GM23338 (cell line): ENCODE results near the gene CELF2. TPM values are rescaled to one million over a fixed set of nuclear protein-coding genes. Genes with fewer than 3 reads are reported as not detected.

Experiments used
- ATAC-seq: fragments of 200-7000 bp; cut with Tn5 transposase; 3 replicates; pipeline ENCODE4 v1.9.1; 2020
- DNase-seq: peaks from one replicate; pipeline ENCODE4 v3.0.0-alpha.2; 2015; ENCODE audit warnings: low spot score
- H2AFZ ChIP-seq: fragments of 200-600 bp; sonication (generic); 2 replicates; pipeline ENCODE4 v1.8.0; 2016; ENCODE audit warnings: antibody characterized with exemption, mild to moderate bottlenecking, moderate library complexity
- H3F3A ChIP-seq: fragments of 200-600 bp; sonication (generic); replicated peaks from 2 replicates; pipeline ENCODE4 v1.8.0; 2017; ENCODE audit warnings: antibody characterized with exemption, mixed run types, low read depth
- H3K27ac ChIP-seq: fragments of 200-600 bp; sonication (generic); 2 replicates; pipeline ENCODE4 v1.6.1; 2016; ENCODE audit warnings: low read depth
- H3K27me3 ChIP-seq: fragments of 200-600 bp; sonication (generic); 2 replicates; pipeline ENCODE4 v1.8.0; 2016; ENCODE audit warnings: mild to moderate bottlenecking, mixed run types, moderate library complexity; ENCODE audit not compliant: insufficient read depth
- H3K36me3 ChIP-seq: fragments of 200-600 bp; sonication (generic); 2 replicates; pipeline ENCODE4 v1.8.0; 2016; ENCODE audit warnings: mild to moderate bottlenecking; ENCODE audit not compliant: insufficient read depth
- H3K4me1 ChIP-seq: fragments of 200-600 bp; sonication (generic); 2 replicates; pipeline ENCODE4 v1.8.0; 2016; ENCODE audit warnings: mild to moderate bottlenecking, moderate library complexity; ENCODE audit not compliant: insufficient read depth
- H3K4me2 ChIP-seq: fragments of 200-600 bp; sonication (generic); 2 replicates; pipeline ENCODE4 v1.7.1; 2017; ENCODE audit warnings: mixed run types
- H3K4me3 ChIP-seq: fragments of 200-600 bp; sonication (generic); 2 replicates; pipeline ENCODE4 v1.6.1; 2016; ENCODE audit warnings: mixed run types
- H3K79me2 ChIP-seq: fragments of 200-600 bp; sonication (generic); replicated peaks from 2 replicates; pipeline ENCODE4 v1.8.0; 2017; ENCODE audit warnings: mild to moderate bottlenecking; ENCODE audit not compliant: insufficient read depth
- H3K9me2 ChIP-seq: fragments of 200-600 bp; sonication (generic); 2 replicates; pipeline ENCODE4 v1.8.0; 2017; ENCODE audit not compliant: insufficient read depth
- H4K20me1 ChIP-seq: fragments of 200-600 bp; sonication (generic); replicated peaks from 2 replicates; pipeline ENCODE4 v1.8.0; 2017; ENCODE audit warnings: mild to moderate bottlenecking; ENCODE audit not compliant: insufficient read depth
- H3K27ac Mint-ChIP-seq: 2 replicates; pipeline ENCODE4 v1.8.0; 2020; ENCODE audit warnings: inconsistent platforms, mild to moderate bottlenecking, moderate library complexity, mixed read lengths
- H3K27me3 Mint-ChIP-seq: 3 replicates; pipeline ENCODE4 v1.8.0; 2022; ENCODE audit warnings: low read depth, mild to moderate bottlenecking, moderate library complexity, mixed read lengths, inconsistent platforms; ENCODE audit not compliant: insufficient read depth, poor library complexity
- H3K36me3 Mint-ChIP-seq: 3 replicates; pipeline ENCODE4 v1.8.0; 2021; ENCODE audit warnings: low read depth, mild to moderate bottlenecking, inconsistent platforms, moderate library complexity, mixed read lengths
- H3K4me1 Mint-ChIP-seq: 3 replicates; pipeline ENCODE4 v1.8.0; 2020; ENCODE audit warnings: mild to moderate bottlenecking, inconsistent platforms, mixed read lengths
- H3K4me3 Mint-ChIP-seq: 3 replicates; pipeline ENCODE4 v1.8.0; 2021; ENCODE audit warnings: moderate library complexity, mild to moderate bottlenecking, inconsistent platforms, mixed read lengths
- H3K9me3 Mint-ChIP-seq: 3 replicates; pipeline ENCODE4 v1.8.0; 2020; ENCODE audit warnings: moderate library complexity, mild to moderate bottlenecking, inconsistent platforms, mixed read lengths
- EZH2 ChIP-seq: fragments of 200-600 bp; sonication (generic); IDR thresholded peaks from one replicate; pipeline ENCODE4 v1.8.0; 2017; ENCODE audit warnings: antibody characterized with exemption, mild to moderate bottlenecking, low read depth; ENCODE audit not compliant: unreplicated experiment
- EZH2phosphoT487 ChIP-seq: fragments of 200-600 bp; sonication (generic); IDR thresholded peaks from one replicate; pipeline ENCODE4 v1.8.1; 2018; ENCODE audit warnings: antibody characterized with exemption; ENCODE audit not compliant: unreplicated experiment
- JUNB ChIP-seq: IDR thresholded peaks from one replicate; pipeline ENCODE4 v1.6.1; 2016; ENCODE audit warnings: antibody characterized with exemption; ENCODE audit not compliant: unreplicated experiment
- NANOG ChIP-seq: IDR thresholded peaks from 2 replicates; pipeline ENCODE4 v1.6.1; 2016; ENCODE audit warnings: antibody characterized with exemption, borderline replicate concordance
- STAT1 ChIP-seq: IDR thresholded peaks from one replicate; pipeline ENCODE4 v1.6.1; 2016; ENCODE audit warnings: antibody characterized with exemption; ENCODE audit not compliant: unreplicated experiment
- ZNF331 ChIP-seq: fragments of 250-450 bp; sonication (Bioruptor Pico); IDR thresholded peaks from 2 replicates; pipeline ENCODE4 v1.5.0; 2020; ENCODE audit warnings: low read depth, mild to moderate bottlenecking, moderate library complexity
- ZNF462 ChIP-seq: fragments of 250-450 bp; sonication (Bioruptor Pico); IDR thresholded peaks from 2 replicates; pipeline ENCODE4 v1.5.0; 2020; ENCODE audit warnings: mild to moderate bottlenecking, moderate library complexity
- polyA plus RNA-seq: library from polyadenylated mRNA; unstranded; fragments of >200 nt; fragmentation: Nextera tagmentation; extraction: Ambion mirVana; gene quantifications from 2 replicates; pipeline ENCODE4 v1.2.1, GENCODE V29; 2016
- total RNA-seq: library from RNA; depleted of rRNA; stranded (reverse); fragments of >200 nt; shearing (Covaris generic); gene quantifications from 2 replicates; pipeline ENCODE4 v1.2.3, GENCODE V29; 2014
- TF ChIP-seq, protein P1 (sequence below): IDR thresholded peaks from one replicate; pipeline ENCODE4 v1.6.1; 2018; ENCODE audit warnings: antibody characterized with exemption; ENCODE audit not compliant: unreplicated experiment

Gene CELF2
- total and polyA plus RNA-seq, 2 experiments from 2014 or later, result 18.1 to 22.5 TPM

- TF ChIP-seq ZNF331 (CRISPR knock-in tag), result no peak
- TF ChIP-seq, protein P1, sequence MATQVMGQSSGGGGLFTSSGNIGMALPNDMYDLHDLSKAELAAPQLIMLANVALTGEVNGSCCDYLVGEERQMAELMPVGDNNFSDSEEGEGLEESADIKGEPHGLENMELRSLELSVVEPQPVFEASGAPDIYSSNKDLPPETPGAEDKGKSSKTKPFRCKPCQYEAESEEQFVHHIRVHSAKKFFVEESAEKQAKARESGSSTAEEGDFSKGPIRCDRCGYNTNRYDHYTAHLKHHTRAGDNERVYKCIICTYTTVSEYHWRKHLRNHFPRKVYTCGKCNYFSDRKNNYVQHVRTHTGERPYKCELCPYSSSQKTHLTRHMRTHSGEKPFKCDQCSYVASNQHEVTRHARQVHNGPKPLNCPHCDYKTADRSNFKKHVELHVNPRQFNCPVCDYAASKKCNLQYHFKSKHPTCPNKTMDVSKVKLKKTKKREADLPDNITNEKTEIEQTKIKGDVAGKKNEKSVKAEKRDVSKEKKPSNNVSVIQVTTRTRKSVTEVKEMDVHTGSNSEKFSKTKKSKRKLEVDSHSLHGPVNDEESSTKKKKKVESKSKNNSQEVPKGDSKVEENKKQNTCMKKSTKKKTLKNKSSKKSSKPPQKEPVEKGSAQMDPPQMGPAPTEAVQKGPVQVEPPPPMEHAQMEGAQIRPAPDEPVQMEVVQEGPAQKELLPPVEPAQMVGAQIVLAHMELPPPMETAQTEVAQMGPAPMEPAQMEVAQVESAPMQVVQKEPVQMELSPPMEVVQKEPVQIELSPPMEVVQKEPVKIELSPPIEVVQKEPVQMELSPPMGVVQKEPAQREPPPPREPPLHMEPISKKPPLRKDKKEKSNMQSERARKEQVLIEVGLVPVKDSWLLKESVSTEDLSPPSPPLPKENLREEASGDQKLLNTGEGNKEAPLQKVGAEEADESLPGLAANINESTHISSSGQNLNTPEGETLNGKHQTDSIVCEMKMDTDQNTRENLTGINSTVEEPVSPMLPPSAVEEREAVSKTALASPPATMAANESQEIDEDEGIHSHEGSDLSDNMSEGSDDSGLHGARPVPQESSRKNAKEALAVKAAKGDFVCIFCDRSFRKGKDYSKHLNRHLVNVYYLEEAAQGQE, result no peak
- TF ChIP-seq STAT1, result no peak
- no peak for TF ChIP-seq NANOG
- TF ChIP-seq ZNF462, result no peak
- no peak for TF ChIP-seq JUNB
- TF ChIP-seq EZH2, result no peak
- TF ChIP-seq EZH2phosphoT487, result no peak
- Histone ChIP-seq H3K4me3 (no peak overlapping the region), H3K9me2 (peaks cover 6% of the 10 kb centered on the region; the same call in 1 of the 2 replicates), H3K27me3 (no peaks in the 10 kb centered on the region), H3K4me1 (peaks cover 2% of the 10 kb centered on the region; the same call in 1 of the 2 replicates), H3F3A (no peaks in the 10 kb centered on the region), H2AFZ (no peak overlapping the region), H3K27ac (no peak overlapping the region), H3K79me2 (no peaks in the 10 kb centered on the region), H4K20me1 (no peaks in the 10 kb centered on the region), H3K36me3 (no peaks in the 10 kb centered on the region), H3K4me2 (no peak overlapping the region)
- ATAC-seq, result no peak
- Mint-ChIP-seq H3K36me3 (no peaks in the 10 kb centered on the region), H3K9me3 (no peaks in the 10 kb centered on the region), H3K4me1 (peaks cover under 1% of the 10 kb centered on the region; the same call in 2 of the 3 replicates), H3K27me3 (peaks cover 2% of the 10 kb centered on the region), H3K4me3 (no peak overlapping the region), H3K27ac (no peak overlapping the region)
- no peak for DNase-seq
Measured at GRCh38 chr10:11218395-11218794, 200.7 kb downstream of the CELF2 start.
